ENCODE measurements around the gene C2orf76. TPM values are rescaled to one million over a fixed set of nuclear protein-coding genes. Genes with fewer than 3 reads are reported as not detected.

C2orf76 gene
- total RNA-seq, 2 experiments from 2014 or later: 5.4 to 6.2 TPM

Other genes with a start within 250 kb of the C2orf76 start
- gene C1QL2, start 208.1 kb downstream of the C2orf76 start, total RNA-seq: not detected
- under 1 TPM in 1 of 2 experiments, not detected in 1; 0.06 TPM for gene STEAP3, start 143.0 kb downstream of the C2orf76 start, total RNA-seq
- gene DBI, start 143 bp upstream of the C2orf76 start, total RNA-seq: 100 to 1,000 TPM; 130 to 136 TPM
- gene TMEM37, start 65.0 kb upstream of the C2orf76 start, total RNA-seq: not detected
- gene SCTR, start 157.6 kb upstream of the C2orf76 start, total RNA-seq: not detected
- gene CFAP221, start 177.6 kb upstream of the C2orf76 start, total RNA-seq: not detected